Activated naive CD4-positive, alpha-beta T cell (primary cell): Measurements from ENCODE around the gene TECTA.
"Not testable (repeated sequence)": the region's sequence is repeated elsewhere in the genome, so short reads cannot be mapped to it uniquely, and the experiment has no call there.

ENCODE experiments used
- DNase-seq, 4 experiments: peaks; one replicate each; lab custom pipeline; 2025; lab: John Stamatoyannopoulos, UW

The TECTA gene

DNA sequence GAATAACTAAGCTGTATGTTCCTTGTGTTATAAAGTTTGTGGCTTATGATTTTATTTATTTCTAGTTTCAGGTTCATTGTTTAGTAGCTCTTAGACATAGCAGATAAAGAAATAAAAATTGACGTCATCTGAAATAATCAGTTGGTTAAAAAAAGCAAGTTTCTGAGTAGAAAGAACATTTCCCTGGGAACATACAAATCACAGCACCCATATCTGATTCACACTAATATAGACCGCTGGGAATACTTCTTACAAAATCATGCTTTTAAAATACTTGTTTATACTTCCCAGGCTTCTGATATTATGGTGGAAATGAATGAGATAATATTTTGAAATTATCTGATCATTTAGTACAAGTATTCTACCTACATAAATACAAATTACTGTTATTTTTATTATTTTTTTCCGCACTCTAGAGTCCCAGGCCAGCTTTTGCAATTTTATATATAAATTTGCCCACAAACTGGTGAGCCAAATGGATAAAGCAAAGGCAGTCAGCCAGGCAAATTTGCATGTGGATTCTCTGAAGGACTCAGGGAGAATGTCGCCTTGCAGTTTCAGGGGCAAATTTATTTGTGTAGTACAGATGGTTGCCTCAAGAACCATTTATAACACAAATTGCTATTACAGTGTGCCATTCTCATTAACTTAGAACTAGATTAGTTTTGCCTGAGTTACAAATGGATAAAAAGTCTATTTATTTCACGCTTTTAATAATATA lies 128.6 kb downstream of the TECTA start:
- DNase-seq, result no peak

DNA sequence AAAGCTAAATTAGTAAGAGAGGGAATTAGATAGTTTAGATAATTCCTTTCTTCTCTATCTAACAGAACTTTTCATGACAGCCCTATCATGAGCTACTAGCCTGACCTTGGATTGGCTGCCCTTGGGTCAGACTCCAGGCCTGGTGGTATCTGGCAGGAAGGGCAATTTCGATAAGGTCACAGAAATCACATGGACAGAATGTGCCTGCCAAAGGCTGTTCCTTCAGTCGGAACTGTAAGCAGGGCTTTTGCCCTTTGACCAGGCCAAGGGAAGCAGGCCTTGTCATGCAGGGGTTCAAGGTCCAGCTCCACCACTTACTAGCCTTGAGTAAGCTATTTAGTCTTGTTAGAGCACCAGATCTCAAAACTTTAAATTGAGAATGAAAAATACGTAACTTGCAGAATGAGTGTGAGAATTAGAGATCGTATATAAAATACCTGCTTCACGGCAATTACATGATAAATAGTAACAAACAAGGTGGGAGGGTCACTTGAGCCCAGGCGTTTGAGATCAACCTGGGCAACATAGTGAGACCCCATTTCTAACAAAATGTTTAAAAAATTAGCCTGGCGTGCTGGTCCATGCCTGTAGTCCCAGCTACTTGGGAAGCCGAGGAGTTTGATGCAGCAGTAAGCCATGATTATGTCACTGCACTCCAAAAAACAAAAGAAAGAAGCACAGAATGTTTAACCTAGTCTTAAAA lies 130.7 kb downstream of the TECTA start:
- no peak for DNase-seq

DNA sequence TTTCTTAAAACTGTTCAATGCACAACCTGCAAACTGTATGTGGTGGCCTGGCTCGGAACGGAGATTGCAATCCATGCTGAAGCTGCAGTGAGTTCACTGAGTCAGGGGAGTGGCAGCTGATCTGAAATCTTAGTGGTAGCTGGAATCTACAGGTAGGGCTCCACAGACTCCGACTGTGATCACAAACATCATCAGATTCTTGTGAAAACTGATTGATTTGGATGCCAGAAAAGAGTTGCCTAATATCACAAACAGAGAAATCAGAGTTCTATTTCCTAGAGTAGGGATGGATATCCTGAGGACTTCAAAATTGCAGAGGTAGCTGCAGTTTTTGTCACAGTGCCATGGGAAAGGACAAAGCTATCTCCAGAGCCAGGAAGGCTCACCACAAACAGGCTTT lies 134.0 kb downstream of the TECTA start:
- no peak for DNase-seq

DNA sequence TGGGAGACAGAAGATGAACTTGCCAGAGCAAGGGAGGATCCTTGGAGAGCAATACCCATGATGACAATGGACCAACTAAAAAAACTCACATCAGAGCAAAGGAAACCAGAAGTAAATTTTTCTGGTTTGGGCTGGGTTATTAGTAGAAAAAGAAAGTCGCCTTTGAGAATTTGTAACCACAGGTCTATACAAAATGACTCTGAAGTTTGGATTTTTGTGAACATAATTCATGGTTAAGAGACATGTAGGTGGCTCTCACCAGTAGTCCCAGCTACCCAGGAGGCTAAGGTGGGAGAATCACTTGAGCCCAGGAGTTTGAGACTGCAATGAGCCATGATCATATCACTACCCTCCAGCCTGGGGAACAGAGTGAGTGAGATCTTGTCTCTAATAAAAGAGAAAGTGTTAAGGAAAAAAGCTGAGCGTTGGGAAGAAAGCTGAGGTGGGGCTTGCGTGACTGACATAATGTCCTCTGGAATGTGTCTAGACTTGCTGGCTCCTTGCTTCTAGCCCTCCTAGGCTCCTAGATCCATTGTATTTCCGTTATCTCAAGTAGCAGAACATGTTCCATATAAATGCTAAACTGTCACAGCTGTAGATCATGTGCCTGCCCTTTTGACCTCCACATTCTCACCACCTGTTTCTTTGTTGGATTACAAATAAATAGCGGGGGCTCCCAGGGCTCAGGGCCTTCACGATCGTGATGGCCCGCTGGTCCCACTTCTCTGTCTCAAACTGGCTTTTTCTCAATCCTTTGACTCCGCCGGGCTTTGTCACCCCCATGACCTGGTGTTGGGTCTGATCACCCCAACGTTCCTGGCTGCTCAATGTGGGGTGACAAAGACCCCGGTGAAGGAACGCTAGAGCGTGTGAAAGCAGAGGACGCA lies 135.3 kb downstream of the TECTA start:
- DNase-seq, result no peak

DNA sequence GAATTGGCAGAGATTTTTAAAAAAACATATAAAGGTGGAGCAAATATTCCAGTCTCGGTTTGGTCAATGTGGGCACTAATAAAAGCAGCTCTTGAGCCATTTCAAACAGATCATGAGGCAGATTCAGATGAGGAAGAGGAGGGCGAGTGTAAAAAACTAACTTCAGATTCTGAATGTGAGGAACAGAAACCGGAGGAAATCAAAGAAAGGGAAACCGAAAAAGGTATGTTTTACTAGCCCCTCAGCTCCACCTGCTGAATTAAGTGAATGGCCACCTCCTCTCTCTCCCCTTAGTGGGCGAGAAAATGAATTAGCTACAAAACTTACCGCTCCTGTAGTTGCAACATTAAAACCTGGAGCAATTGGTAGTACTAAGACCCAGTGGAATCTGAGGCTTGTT lies 136.2 kb downstream of the TECTA start:
- not testable (repeated sequence) for DNase-seq

DNA sequence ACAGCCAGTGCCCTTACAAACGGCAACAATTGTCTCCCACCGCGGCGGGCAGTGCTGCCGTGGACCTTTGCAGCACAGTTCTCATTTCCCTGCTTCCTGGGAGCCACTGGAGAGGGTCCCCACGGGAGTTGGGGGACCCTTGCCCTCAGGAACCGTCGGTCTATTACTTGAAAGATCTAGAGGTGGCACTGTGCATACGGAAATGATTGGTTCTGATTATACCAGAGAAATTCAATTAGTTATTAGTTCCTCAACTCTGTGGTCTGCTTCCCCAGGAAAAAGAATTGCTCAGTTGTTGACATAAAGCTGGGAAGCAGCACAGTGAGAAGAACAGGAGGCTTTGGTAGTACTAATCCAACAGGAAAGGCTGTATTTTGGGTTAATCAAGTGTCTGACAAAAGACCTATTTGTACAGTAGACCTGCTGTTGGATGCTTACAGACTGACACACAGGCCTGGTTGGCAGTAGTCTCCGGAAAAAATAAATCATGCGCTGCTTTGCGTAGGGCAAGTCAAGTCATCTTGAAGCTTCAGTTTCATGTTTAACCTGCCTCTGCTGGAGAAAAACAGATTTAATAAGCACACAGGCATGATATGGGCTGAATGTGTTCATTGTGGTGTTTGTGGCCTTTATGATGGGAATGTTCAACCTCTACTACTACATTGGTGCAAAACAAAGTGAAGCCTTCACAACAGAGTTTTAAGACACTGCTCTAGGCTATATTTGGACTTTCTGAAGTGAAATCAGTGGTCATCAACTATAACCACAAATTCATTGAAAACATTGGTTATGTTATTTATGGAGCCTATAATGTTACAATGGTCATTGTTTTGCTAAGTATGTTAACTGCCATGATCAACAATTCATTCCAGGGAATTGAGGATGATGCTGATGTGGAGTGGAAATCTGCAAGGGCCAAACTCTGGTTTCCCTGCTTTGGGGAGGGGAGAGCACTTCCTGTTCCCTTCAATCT lies 136.9 kb downstream of the TECTA start:
- no peak for DNase-seq

DNA sequence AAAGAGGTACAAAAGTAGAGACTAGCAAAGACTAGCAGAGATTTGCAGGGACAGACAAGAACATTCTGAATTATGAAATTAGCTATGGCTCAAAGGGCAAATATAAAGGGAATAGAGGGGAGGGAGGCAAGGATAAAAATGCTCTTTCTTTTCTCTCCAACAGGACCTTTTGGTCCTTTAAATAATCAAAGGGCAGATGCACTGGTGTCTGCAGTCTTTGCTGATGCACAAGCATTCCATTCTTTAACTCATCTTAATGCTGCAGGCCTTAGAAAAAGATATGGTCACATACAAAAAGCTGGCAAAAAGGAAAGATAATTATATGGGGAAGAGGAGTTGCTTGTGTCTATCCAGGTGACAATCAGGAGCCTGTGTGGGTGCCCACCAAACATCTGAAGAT lies 137.9 kb downstream of the TECTA start:
- DNase-seq, result no peak

DNA sequence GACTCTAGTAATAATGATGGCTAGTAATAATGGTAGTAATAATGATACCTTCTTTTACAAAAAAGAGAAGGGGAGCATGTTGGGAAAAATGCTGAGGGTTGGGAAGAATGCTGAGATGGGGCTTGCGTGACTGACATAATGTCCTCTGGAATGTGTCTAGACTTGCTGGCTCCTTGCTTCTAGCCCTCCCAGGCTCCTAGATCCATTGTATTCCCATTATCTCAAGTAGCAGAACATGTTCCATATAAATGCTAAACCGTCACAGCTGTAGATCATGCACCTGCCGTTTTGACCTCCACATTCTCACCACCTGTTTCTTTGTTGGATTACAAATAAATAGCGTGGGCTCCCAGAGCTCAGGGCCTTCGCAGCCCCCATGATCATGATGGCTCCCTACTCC lies 139.0 kb downstream of the TECTA start:
- not testable (repeated sequence) for DNase-seq

DNA sequence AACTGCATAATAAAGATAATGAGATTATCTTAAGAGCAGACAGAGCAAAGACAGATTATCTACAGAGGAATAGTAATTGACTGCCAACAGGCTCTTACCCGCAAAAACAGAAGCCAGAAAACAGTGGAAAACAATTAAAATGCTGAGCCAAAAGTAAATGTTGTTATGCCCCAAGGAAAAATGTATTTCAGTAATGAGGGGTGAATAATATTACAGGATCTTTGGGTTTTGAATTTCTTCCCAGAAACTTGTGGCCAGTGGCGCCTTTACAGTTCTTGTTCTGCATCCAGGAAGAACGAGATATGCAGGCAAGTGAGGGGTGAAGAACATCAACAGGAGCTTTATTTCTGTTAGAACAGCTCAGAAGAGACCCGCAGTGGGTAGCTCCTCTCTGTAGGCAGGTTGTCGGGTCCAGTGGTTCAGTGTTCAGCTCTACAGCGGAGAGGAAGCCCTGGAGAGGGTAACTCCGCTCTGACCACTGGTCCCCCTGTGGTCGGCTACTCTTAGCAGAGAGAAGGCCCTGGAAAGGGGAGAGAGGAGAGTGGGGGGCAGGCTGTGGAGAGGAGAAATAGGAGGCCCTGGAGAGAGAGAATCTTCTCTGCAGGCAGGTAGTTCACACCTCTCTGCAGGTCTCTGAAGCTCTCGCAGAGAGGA lies 139.7 kb downstream of the TECTA start:
- DNase-seq, result no peak
